HG03378 (cell line): Measurements from ENCODE around the gene FAH.
"Not testable (repeated sequence)": the region's sequence is repeated elsewhere in the genome, so short reads cannot be mapped to it uniquely, and the experiment has no call there.

Experiments
- ATAC-seq: cut with Tn5 transposase; IDR thresholded peaks from one replicate; pipeline ENCODE4 v1.9.1; 2021; ENCODE audit warnings: mild to moderate bottlenecking, moderate library complexity; ENCODE audit not compliant: unreplicated experiment

The FAH gene

DNA sequence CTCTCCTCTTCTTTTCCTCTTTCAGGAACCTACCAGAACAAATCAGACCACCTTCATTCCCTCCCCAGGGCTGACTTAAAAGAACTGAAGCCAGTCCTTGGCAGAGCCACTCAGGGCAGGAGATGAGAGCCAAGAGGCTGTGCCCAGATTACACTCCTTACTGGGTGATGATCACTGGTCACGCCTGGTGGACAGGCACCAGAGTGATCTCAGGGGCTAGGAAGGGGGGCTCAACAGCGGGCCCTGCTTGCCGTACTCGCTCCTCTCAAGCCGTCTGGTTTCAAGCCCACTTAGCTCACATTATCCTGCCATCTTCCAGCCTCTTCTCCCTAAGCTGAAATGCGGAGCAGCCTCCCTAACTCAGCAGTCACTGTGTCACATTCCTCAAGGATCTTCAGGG is 1.7 kb upstream of the FAH start:
- ATAC-seq: no peak

- ATAC-seq: no peak
Observed at GRCh38 chr15:80151576-80151975, 1.2 kb upstream of the FAH start.

- ATAC-seq: no peak
Observed at GRCh38 chr15:80152180-80152895, 461 bp upstream of the FAH start.

GRCh38 chr15:80153900-80154299 is 1.1 kb downstream of the FAH start:
- no peak for ATAC-seq

GRCh38 chr15:80154336-80154735 is 1.5 kb downstream of the FAH start:
- ATAC-seq: no peak

DNA sequence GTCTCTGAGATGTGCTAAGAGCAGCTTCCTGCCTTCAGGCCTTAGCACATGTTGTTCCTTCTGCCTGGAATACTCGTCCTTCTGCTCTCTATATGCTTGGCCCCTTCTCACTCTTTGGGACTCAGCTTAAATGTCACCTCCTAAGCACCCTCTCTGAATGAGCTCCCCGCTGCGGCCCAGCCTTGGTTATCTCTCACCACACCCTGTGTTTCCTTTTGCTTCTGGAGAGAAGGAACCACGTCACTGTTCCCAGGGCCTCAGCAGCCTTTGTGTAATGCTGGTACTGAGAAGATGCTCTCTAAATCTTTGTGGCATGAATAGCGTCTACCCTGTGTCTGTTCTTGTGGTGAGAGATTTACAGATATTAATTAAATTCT is 2.2 kb downstream of the FAH start:
- no peak for ATAC-seq

DNA sequence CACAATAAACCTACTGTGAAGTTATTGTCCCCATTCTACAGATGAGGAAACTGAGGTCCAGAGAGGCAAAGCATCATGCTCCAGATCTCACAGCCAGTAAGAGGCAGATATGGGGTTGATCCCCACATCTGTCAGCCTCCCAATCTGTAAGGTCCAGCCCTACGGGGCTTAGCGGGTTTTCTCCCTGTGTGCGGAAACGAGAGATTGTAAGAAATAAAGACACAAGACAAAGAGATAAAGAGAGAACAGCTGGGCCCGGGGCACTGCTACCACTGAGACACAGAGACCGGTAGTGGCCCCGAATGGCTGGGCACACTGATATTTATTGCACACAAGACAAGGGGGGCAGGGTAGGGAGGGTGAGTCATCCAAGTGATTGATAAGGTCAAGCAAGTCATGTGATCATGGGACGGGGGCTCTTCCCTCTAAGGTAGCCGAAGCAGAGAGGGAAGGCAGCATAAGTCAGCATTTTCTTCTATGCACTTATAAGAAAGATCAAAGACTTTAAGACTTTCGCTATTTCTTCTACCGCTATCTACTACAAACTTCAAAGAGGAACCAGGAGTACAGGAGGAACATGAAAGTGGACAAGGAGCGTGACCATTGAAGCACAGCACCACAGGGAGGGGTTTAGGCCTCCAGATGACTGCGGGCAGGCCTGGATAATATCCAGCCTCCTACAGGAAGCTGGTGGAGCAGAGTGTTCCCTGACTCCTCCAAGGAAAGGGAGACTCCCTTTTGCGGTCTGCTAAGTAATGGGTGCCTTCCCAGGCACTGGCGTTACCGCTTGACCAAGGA is 2.8 kb downstream of the FAH start:
- not testable (repeated sequence) for ATAC-seq

GRCh38 chr15:80156176-80156720 is 3.4 kb downstream of the FAH start:
- no peak for ATAC-seq

DNA sequence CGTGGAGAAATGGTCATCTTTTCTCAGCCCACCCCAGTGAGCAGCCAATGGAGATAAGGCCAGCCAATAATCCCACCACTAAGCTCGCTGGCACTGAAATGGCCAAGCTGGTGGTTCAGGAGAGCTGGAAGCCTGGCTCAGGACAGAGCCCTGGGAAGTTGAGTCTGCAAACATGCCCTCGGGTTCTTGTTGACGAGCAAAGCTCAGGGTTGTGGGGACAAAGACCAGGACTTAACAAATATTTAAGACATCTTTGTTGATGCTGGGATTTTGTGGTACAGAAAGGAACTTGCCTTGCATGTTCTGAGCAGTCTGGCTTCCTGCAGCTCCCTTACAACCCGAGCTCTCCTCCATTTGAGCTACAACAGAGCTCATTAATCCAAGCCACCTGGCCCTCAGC is 4.4 kb downstream of the FAH start:
- no peak for ATAC-seq

DNA sequence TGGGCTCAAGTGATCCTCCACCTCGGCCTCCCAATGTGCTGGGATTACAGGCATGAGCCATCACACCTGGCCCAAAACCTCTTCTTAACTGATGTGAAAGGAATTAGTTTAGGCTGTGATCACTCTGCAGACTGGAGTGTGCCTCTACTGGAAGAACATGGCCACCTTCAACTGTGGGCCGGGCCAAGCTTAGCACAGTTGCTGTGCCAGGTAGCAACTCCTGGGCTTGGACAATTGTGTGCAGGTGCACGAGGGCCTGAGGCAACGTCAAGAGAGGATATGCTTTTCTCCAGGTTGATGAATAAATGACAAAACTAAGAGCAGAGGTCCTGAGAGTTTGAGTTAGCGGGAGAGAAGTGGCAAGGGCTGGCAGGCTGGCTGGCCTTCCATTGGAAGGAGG is 6.5 kb downstream of the FAH start:
- no peak for ATAC-seq

DNA sequence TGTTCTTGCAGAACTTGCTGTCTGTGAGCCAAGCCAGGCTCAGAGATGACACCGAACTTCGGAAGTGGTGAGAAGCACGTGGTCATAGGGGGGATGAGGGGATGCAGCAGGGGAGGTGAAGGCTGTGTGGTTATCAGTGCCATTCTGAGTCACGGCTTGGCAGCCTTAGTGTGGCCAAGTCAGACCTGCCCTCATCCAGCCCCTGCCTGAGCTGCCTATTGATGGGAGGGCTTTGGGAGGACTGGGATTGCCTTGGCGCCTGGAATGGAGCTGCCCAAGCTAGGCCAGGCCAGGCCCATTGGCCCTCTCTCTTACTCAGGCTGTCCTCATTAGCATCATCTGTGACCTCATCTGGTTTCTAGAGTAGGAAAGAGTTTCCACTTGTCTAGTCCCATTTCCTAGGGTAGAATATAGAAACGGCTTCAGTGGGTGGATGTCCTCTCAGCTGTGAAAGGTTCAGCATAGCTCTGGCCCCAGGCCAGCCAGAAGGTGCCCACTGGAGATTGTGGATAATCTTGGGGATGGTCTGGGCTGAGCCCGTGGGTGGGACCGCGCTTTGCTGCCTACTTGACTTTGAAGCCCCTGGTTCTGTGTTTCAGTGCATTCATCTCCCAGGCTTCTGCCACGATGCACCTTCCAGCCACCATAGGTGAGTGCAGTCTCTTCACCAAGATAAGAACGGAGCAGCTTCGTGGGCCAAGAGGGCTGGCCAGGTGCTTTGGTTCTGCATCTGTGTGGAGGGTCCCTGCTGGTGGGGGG is 7.2 kb downstream of the FAH start:
- ATAC-seq: no peak

DNA sequence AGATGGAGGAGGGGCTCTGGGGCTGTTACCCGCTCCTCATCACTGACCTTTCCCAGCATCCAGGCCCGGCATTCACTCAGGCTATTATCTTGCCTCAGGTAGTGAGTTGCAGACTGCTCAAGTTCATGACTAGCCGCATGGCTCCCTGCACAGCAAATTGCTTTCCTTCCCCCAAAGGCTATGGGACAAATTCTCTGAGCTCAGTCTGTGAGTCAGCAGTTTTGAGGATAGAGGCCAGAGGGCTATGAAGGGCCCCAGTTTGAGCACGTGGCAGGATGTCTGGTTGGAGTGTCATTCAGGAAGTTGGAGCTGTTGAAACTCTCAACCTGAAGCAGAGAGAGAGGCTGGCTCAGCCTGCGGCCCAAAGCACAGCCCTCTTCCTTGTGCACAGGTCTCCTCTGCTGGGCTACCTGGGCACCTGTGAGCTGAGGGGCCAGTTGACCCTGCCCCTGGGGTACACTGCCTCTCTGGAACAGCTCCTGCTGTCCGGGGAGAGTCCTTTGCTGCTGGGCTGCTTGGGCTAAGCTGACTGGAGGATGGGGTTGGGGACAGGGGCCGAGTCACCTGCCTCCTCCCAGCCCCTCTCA is 7.9 kb downstream of the FAH start:
- ATAC-seq: peak; percentile 68

GRCh38 chr15:80161468-80162016 is 8.7 kb downstream of the FAH start:
- ATAC-seq: no peak

DNA sequence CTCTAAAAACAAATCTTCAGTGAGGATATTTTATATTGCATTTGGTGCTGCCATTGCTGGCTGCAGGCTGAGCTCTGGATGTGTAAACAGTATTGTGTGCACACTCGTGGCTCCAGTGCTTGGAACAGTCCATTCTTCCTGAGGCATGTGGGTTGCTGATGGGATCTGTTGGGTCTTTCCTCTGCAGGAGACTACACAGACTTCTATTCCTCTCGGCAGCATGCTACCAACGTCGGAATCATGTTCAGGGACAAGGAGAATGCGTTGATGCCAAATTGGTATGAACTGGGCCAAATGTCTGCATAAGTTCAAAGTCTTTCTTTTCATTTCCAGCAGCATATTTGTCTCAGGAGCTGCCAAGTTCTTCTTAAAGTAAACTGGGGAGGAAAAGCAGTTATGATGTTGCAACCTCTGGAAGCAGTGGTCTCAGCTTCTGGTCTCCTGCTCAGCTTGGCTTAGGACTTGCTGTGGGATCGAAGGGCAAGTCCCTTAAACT is 9.3 kb downstream of the FAH start:
- no peak for ATAC-seq

DNA sequence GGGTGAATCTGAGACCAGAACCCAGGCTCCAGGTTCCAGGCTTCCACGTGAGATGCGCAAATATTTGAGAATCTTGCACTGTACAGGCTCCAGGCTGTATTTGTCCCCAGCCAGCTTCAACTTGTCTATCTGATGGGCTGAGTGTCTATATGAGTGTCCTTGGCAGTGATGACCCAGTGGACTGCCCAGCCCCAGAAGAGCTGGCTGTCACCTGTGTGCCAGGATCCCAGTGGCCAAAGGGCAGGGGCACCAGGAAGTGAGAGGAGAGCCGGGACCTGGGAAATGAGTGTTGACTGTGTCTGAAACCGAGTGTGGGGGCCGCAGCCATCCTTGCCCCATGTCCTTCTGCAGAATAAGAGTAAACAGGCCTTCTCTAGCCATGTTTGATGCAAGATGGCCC is 10.4 kb downstream of the FAH start:
- no peak for ATAC-seq

- ATAC-seq: no peak
Observed at GRCh38 chr15:80163897-80164296, 11.1 kb downstream of the FAH start.

- no peak for ATAC-seq
Observed at GRCh38 chr15:80167936-80168335, 15.1 kb downstream of the FAH start.

DNA sequence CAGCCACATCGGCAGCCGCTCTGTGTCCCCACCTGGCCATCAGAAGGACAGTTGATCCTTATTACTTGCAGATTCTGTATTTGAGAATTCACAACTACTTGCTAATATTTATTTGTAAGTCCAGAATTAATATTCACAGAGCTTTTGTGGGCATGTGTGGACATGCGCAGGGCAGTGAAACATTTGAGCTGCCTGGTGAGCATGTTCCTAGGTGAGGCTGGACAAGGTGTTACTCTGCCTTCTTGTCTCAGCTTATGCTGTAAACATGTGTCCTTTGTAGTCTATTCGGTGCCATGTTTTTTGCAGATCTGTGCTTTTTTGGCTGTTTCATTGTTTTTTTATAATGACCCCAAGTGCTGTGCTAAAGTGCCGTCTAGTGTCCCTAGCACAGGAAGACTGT is 15.6 kb downstream of the FAH start:
- no peak for ATAC-seq

GRCh38 chr15:80169768-80170357 is 17.1 kb downstream of the FAH start:
- ATAC-seq: no peak

DNA sequence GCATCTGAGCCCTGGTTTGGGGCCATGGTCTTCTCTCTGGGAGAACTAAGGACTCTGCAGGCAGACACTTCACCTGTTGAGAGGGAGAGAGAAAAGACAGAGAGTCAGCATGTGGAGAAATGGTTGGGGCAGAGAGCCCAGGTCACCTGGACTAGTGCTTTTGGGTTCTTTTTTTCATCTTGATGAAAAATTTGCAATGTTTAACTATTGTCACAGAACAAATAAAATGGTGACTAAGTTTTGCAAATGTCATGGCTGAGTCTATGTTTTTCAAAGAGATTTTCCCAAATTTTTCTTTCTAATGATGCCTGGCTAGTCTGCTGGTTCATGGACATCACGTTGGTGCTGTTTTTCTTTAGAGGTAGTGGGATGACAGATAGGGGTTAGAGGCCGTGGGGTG is 17.8 kb downstream of the FAH start:
- ATAC-seq: no peak
